ENCODE measurements around the gene CASP14. TPM values are rescaled to one million over a fixed set of nuclear protein-coding genes. Genes with fewer than 3 reads are reported as not detected.

The CASP14 gene
- total and polyA plus RNA-seq, 2 experiments from 2014 or later: not detected

DNA sequence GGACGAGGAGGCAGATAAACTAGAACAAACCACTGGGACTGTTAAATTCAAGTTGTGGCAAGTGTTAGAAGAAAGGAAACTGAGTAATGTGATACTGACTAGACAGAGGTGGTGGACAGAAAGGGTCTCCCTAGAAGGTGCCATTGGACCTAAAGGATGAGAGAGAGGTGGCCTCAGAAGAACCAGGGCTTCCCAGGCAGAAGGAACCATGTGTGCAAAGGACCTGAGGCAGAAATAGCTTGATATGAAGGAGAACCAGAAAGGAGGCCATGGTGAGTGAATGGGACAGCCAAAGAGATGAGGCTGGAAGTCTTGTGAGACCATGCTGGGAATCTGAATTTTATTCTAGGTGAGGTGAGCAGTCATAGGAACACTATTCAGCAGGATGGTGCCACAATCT is 55.1 kb downstream of the CASP14 start:
- Mint-ChIP-seq H3K27me3 (ENCODE audit: insufficient read depth, low read depth, poor library complexity) (peaks cover 7% of the 10 kb centered on the region), H3K36me3 (ENCODE audit: low read depth) (0 out of 3 replicates have a peak, but pooled peaks cover 5% of the 10 kb centered on the region), H3K9me3 (peaks cover 11% of the 10 kb centered on the region), H3K4me1 (peaks cover 12% of the 10 kb centered on the region), H3K4me3 (no peak overlapping the region), H3K27ac (no peak overlapping the region)
- TF ChIP-seq JUNB (IDR thresholded peaks at IDR 0.05; ENCODE audit: unreplicated experiment) (no peak), ZNF114 (CRISPR knock-in tag; IDR thresholded peaks at IDR 0.05) (no peak), ZNF331 (CRISPR knock-in tag; IDR thresholded peaks at IDR 0.05; ENCODE audit: low read depth) (no peak), NANOG (IDR thresholded peaks at IDR 0.05; ENCODE audit: borderline replicate concordance) (no peak), EZH2phosphoT487 (IDR thresholded peaks at IDR 0.05; ENCODE audit: unreplicated experiment) (no peak), STAT1 (IDR thresholded peaks at IDR 0.05; ENCODE audit: unreplicated experiment) (no peak)
- TF ChIP-seq, protein P1, sequence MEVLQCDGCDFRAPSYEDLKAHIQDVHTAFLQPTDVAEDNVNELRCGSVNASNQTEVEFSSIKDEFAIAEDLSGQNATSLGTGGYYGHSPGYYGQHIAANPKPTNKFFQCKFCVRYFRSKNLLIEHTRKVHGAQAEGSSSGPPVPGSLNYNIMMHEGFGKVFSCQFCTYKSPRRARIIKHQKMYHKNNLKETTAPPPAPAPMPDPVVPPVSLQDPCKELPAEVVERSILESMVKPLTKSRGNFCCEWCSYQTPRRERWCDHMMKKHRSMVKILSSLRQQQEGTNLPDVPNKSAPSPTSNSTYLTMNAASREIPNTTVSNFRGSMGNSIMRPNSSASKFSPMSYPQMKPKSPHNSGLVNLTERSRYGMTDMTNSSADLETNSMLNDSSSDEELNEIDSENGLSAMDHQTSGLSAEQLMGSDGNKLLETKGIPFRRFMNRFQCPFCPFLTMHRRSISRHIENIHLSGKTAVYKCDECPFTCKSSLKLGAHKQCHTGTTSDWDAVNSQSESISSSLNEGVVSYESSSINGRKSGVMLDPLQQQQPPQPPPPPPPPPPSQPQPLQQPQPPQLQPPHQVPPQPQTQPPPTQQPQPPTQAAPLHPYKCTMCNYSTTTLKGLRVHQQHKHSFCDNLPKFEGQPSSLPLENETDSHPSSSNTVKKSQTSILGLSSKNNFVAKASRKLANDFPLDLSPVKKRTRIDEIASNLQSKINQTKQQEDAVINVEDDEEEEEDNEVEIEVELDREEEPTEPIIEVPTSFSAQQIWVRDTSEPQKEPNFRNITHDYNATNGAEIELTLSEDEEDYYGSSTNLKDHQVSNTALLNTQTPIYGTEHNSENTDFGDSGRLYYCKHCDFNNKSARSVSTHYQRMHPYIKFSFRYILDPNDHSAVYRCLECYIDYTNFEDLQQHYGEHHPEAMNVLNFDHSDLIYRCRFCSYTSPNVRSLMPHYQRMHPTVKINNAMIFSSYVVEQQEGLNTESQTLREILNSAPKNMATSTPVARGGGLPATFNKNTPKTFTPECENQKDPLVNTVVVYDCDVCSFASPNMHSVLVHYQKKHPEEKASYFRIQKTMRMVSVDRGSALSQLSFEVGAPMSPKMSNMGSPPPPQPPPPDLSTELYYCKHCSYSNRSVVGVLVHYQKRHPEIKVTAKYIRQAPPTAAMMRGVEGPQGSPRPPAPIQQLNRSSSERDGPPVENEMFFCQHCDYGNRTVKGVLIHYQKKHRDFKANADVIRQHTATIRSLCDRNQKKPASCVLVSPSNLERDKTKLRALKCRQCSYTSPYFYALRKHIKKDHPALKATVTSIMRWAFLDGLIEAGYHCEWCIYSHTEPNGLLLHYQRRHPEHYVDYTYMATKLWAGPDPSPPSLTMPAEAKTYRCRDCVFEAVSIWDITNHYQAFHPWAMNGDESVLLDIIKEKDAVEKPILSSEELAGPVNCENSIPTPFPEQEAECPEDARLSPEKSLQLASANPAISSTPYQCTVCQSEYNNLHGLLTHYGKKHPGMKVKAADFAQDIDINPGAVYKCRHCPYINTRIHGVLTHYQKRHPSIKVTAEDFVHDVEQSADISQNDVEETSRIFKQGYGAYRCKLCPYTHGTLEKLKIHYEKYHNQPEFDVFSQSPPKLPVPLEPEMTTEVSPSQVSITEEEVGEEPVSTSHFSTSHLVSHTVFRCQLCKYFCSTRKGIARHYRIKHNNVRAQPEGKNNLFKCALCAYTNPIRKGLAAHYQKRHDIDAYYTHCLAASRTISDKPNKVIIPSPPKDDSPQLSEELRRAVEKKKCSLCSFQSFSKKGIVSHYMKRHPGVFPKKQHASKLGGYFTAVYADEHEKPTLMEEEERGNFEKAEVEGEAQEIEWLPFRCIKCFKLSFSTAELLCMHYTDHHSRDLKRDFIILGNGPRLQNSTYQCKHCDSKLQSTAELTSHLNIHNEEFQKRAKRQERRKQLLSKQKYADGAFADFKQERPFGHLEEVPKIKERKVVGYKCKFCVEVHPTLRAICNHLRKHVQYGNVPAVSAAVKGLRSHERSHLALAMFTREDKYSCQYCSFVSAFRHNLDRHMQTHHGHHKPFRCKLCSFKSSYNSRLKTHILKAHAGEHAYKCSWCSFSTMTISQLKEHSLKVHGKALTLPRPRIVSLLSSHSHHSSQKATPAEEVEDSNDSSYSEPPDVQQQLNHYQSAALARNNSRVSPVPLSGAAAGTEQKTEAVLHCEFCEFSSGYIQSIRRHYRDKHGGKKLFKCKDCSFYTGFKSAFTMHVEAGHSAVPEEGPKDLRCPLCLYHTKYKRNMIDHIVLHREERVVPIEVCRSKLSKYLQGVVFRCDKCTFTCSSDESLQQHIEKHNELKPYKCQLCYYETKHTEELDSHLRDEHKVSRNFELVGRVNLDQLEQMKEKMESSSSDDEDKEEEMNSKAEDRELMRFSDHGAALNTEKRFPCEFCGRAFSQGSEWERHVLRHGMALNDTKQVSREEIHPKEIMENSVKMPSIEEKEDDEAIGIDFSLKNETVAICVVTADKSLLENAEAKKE (CRISPR knock-in tag; IDR thresholded peaks at IDR 0.05): no peak
- TF ChIP-seq, protein P2, sequence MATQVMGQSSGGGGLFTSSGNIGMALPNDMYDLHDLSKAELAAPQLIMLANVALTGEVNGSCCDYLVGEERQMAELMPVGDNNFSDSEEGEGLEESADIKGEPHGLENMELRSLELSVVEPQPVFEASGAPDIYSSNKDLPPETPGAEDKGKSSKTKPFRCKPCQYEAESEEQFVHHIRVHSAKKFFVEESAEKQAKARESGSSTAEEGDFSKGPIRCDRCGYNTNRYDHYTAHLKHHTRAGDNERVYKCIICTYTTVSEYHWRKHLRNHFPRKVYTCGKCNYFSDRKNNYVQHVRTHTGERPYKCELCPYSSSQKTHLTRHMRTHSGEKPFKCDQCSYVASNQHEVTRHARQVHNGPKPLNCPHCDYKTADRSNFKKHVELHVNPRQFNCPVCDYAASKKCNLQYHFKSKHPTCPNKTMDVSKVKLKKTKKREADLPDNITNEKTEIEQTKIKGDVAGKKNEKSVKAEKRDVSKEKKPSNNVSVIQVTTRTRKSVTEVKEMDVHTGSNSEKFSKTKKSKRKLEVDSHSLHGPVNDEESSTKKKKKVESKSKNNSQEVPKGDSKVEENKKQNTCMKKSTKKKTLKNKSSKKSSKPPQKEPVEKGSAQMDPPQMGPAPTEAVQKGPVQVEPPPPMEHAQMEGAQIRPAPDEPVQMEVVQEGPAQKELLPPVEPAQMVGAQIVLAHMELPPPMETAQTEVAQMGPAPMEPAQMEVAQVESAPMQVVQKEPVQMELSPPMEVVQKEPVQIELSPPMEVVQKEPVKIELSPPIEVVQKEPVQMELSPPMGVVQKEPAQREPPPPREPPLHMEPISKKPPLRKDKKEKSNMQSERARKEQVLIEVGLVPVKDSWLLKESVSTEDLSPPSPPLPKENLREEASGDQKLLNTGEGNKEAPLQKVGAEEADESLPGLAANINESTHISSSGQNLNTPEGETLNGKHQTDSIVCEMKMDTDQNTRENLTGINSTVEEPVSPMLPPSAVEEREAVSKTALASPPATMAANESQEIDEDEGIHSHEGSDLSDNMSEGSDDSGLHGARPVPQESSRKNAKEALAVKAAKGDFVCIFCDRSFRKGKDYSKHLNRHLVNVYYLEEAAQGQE (IDR thresholded peaks at IDR 0.05; ENCODE audit: unreplicated experiment): no peak
- TF ChIP-seq, protein P3, sequence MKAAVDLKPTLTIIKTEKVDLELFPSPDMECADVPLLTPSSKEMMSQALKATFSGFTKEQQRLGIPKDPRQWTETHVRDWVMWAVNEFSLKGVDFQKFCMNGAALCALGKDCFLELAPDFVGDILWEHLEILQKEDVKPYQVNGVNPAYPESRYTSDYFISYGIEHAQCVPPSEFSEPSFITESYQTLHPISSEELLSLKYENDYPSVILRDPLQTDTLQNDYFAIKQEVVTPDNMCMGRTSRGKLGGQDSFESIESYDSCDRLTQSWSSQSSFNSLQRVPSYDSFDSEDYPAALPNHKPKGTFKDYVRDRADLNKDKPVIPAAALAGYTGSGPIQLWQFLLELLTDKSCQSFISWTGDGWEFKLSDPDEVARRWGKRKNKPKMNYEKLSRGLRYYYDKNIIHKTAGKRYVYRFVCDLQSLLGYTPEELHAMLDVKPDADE (IDR thresholded peaks at IDR 0.05): no peak
- H4K20me1 ChIP-seq (replicated peaks; ENCODE audit: insufficient read depth): no peaks in the 10 kb centered on the region
- H2AFZ ChIP-seq: no peak overlapping the region
- no peaks in the 10 kb centered on the region for H3F3A ChIP-seq (replicated peaks; ENCODE audit: low read depth)
- H3K4me2 ChIP-seq: no peak overlapping the region
- H3K27me3 ChIP-seq (ENCODE audit: insufficient read depth): no peaks in the 10 kb centered on the region
- no peaks in the 10 kb centered on the region for H3K36me3 ChIP-seq (ENCODE audit: insufficient read depth)
- no peak overlapping the region for H3K4me3 ChIP-seq
- peaks cover 9% of the 10 kb centered on the region for H3K79me2 ChIP-seq (replicated peaks; ENCODE audit: insufficient read depth)
- DNase-seq (ENCODE audit: low spot score) (no peak), ATAC-seq (no peak)
- no peak overlapping the region for H3K27ac ChIP-seq (ENCODE audit: low read depth)
- 0 out of 2 replicates have a peak, but pooled peaks cover 4% of the 10 kb centered on the region for H3K9me2 ChIP-seq (ENCODE audit: insufficient read depth)
- peaks cover 11% of the 10 kb centered on the region; the same call in 1 of the 2 replicates for H3K4me1 ChIP-seq (ENCODE audit: insufficient read depth)
